Brain microvascular endothelial cell (primary cell): ENCODE measurements around the gene PRKG2.
A peak's percentile ranks its signal among the peaks of the same experiment; 100 is the strongest.

Experiments used
- DNase-seq: peaks from one replicate; pipeline ENCODE4 v3.0.0-alpha.2; 2020
- H3K27ac ChIP-seq: fragments of 250-450 bp; sonication (Bioruptor Pico); 2 replicates; pipeline ENCODE4 v1.5.1; 2020; ENCODE audit warnings: mild to moderate bottlenecking, moderate library complexity
- H3K27me3 ChIP-seq: fragments of 250-450 bp; sonication (Bioruptor Pico); replicated peaks from 2 replicates; pipeline ENCODE4 v1.5.1; 2020; ENCODE audit warnings: mild to moderate bottlenecking
- H3K36me3 ChIP-seq: fragments of 250-450 bp; sonication (Bioruptor Pico); replicated peaks from 2 replicates; pipeline ENCODE4 v1.5.1; 2020; ENCODE audit warnings: mild to moderate bottlenecking
- H3K4me3 ChIP-seq: 2 replicates; pipeline ENCODE4 v1.5.1; 2011; ENCODE audit warnings: low read depth, mild to moderate bottlenecking, control low read depth, low read length, moderate library complexity
- CTCF ChIP-seq: IDR thresholded peaks from 2 replicates; pipeline ENCODE4 v1.5.1; 2011; ENCODE audit warnings: low read depth, mild to moderate bottlenecking, moderate library complexity, low read length, control low read depth, inconsistent platforms; ENCODE audit errors: missing control alignments
- in situ Hi-C: cut with HindIII; loops from 2 replicates; pipeline ENCODE4 v1.10.0; 2017; ENCODE audit warnings: low sequenced_read_pairs, low pct_ligation_motif_present

Gene PRKG2

DNA sequence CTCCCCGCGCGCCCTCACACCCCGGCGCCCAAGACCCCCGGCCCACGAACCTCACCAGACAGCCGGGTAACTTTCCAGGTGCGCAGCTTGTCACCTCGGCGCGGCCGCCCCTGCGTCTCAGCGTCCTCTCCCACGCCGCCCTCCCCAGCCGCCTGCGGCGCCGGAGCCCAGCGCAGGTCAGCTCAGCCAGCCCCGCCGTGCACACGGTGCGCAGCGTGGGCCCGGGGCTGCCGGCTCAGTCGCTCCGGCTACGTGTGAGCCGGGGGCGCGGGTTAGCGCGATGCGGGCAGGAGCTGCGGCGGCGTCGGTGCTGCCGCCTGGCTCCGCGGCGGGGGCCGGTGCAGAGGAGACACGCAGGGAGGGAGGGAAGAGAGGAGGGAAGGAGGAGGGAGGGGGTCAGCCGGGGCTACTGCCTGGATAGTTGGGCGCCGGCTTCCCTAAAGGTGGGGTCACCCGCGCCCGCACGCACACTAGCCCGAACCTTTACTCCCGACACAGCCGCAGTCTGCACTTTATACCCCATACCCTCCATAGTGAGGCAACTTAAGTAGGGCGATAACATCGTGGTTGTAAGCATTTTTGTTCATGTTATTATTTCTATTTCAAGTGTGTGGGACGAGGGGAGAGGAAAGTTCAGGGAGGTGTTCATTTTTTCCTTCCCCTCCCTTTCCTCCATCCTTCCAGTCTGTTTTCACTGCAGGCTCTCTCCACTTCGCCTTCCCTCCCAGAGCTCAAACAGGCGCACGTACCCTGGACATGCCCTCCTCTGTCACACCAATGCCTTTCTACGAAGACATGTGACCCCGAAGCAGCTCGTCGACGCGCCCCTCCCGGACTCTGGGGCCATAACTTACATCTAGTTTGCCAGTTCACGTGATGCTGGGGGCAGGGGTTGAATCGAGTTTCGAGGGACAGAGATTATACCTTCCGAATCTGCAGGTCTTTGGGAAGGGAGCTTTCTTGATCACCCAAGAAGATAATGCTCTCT lies at the start of gene PRKG2:
PRKG2 (minus strand) TSS at position 342 of the 988 bp plus-strand sequence. CDS start 10,175 bp downstream, outside the sequence.
- in situ Hi-C loops: no loop called here
- H3K36me3 ChIP-seq: no peaks in the 10 kb centered on the region
- H3K4me3 ChIP-seq: peak within 1 kb of the TSS; percentile 47
- H3K27me3 ChIP-seq: peaks cover 9% of the 10 kb centered on the region
- DNase-seq: peak; percentile 4
- TF ChIP-seq CTCF: no peak
- no peak within 1 kb of the TSS for H3K27ac ChIP-seq

GRCh38 chr4:81260443-81261101 lies 45.5 kb upstream of the PRKG2 start:
- Histone ChIP-seq H3K27me3 (no peaks in the 10 kb centered on the region), H3K4me3 (no peak overlapping the region), H3K27ac (no peak overlapping the region), H3K36me3 (no peaks in the 10 kb centered on the region)
- TF ChIP-seq CTCF: peak; percentile 59
- in situ Hi-C loops: no loop called here
- DNase-seq: no peak

DNA sequence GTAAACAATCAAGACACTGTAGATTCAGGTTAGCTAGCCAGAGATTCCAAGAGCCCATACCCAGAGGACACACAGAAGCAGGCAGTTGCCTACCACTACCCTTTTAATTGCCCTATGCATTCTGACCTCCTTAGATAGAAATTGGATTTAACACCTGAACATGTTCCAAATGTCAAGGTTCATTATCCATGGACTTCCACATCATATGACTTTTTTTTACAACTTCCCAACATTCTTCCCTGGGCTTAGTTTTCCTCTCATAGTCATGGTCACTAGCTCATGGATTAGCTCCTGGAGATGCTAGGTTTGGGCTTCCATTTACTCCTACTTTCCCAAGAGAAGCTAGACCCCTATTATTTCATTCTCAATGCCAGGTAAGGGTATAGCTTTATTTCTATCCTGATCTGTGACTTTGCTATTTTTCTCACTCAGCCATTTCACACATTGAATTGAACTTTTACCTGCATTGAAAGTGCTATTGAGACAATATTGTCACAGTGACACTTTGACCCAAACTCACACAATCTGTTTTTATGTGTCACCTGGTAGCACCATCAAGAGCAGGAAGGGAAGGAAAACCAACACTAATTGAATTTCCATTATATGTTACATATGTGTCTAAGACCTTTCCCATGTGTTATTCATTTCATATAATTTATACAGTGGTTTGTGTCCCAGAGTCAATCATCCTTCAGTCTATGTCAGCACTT lies 44.0 kb upstream of the PRKG2 start:
- TF ChIP-seq CTCF: no peak
- Histone ChIP-seq H3K27ac (no peak overlapping the region), H3K27me3 (no peaks in the 10 kb centered on the region), H3K36me3 (no peaks in the 10 kb centered on the region), H3K4me3 (no peak overlapping the region)
- in situ Hi-C loops: no loop called here
- no peak for DNase-seq

- DNase-seq: no peak
- Histone ChIP-seq H3K4me3 (no peak overlapping the region), H3K27me3 (no peaks in the 10 kb centered on the region), H3K36me3 (no peaks in the 10 kb centered on the region), H3K27ac (no peak overlapping the region)
- no peak for TF ChIP-seq CTCF
- in situ Hi-C loops: no loop called here
Observed at GRCh38 chr4:81257816-81258215, 42.8 kb upstream of the PRKG2 start.

DNA sequence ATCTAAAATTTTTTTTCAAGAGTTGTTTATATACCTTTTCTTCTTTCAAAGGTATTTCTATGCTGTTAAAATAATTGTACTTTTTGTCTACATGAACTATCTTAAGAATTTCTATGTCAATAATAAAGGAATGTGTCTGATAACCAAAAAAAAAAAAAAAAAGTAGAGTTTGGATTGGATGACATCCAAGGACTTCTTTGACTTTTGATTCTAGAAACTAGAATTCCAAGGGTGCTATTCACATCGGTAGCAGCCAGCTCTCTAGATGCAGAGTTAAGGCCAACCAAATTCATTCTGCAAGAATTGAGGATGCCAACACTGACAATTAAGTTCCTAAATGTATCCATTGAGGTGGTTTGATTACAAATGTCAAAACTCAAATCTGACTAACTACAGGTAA lies 42.0 kb upstream of the PRKG2 start:
- H3K27me3 ChIP-seq: no peaks in the 10 kb centered on the region
- no peak overlapping the region for H3K4me3 ChIP-seq
- TF ChIP-seq CTCF: no peak
- DNase-seq: peak; percentile 50
- H3K27ac ChIP-seq: no peak overlapping the region
- no peaks in the 10 kb centered on the region for H3K36me3 ChIP-seq
- in situ Hi-C loops: no loop called here
